Upper lobe of left lung (tissue), 6 donors: ENCODE measurements around the gene CTTN. TPM values are rescaled to one million over a fixed set of nuclear protein-coding genes. Genes with fewer than 3 reads are reported as not detected.

Experiments
- ATAC-seq, 2 donors: fragments of 200-7000 bp; cut with Tn5 transposase; one replicate each; pipeline ENCODE4 v1.9.1; 2022; ENCODE audit warnings: mild to moderate bottlenecking in 2 of 2, moderate library complexity in 2 of 2; ENCODE audit not compliant: low FRiP score in 2 of 2
- DNase-seq, 2 donors: peaks; one replicate each; pipeline ENCODE4 v3.0.0-alpha.2; 2019 to 2020
- H3K27ac ChIP-seq, 4 donors: fragments of 200-600 bp; sonication (generic); one replicate each; pipeline ENCODE4 v1.5.1; 2016 to 2019
- H3K27me3 ChIP-seq, 4 donors: fragments of 200-600 bp; sonication (generic); one replicate each; pipeline ENCODE4 v1.5.1; 2017 to 2019
- H3K36me3 ChIP-seq, 4 donors: fragments of 200-600 bp; sonication (generic); one replicate each; pipeline ENCODE4 v1.5.1; 2016 to 2019
- H3K4me1 ChIP-seq, 4 donors: fragments of 200-600 bp; sonication (generic); one replicate each; pipeline ENCODE4 v1.5.1; 2018 to 2019
- H3K4me3 ChIP-seq, 4 donors: fragments of 200-600 bp; sonication (generic); one replicate each; pipeline ENCODE4 v1.5.1; 2017 to 2019; ENCODE audit warnings: mild to moderate bottlenecking in 2 of 4, moderate library complexity in 1 of 4
- H3K9me3 ChIP-seq, 4 donors: fragments of 200-600 bp; sonication (generic); one replicate each; pipeline ENCODE4 v1.5.1; 2018 to 2019
- CTCF ChIP-seq, 6 experiments: fragments of 450-650 bp in 4 of 6; fragments of 200-600 bp in 2 of 6; sonication (generic) in 2 of 6; IDR thresholded peaks; one replicate each; pipeline ENCODE4 v1.5.1; 2016 to 2019; ENCODE audit warnings: antibody characterized with exemption in 6 of 6
- EP300 ChIP-seq, 4 donors: sonication (generic); formaldehyde crosslinking; IDR thresholded peaks; one replicate each; pipeline ENCODE4 v1.5.1; 2017; ENCODE audit warnings: antibody characterized with exemption in 4 of 4, control low read depth in 2 of 4
- POLR2A ChIP-seq, 4 donors: fragments of 450-650 bp; IDR thresholded peaks; one replicate each; pipeline ENCODE4 v1.5.1; 2016 to 2017; ENCODE audit warnings: antibody characterized with exemption in 4 of 4, mild to moderate bottlenecking in 2 of 4
- POLR2AphosphoS5 ChIP-seq, 2 donors: sonication (generic); formaldehyde crosslinking; IDR thresholded peaks; one replicate each; pipeline ENCODE4 v1.5.1; 2017; ENCODE audit warnings: antibody characterized with exemption in 2 of 2
- WGBS, 2 donors: methylation state at CpG; one replicate each; pipeline ENCODE4 v1.1.5; 2017 to 2018; 5-methylcytosine and 5-hydroxymethylcytosine counted together
- total RNA-seq, 6 donors: library from RNA; depleted of rRNA in 4 of 6; stranded (reverse); fragments of >200 nt in 4 of 6; gene quantifications; one replicate each; pipeline versions ENCODE4 v1.1.0 to v1.2.1, GENCODE V29; 2016 to 2021
- donor health status: DM: no; HTN: no; CAD: no; lungs with moderate emphysema.
- donor health status: DM: no; HTN: yes; CAD: no; lungs with severe emphysema.

CTTN gene
- total RNA-seq, 6 donors from 2014 or later, result 175 to 413 (median 218) TPM

DNA sequence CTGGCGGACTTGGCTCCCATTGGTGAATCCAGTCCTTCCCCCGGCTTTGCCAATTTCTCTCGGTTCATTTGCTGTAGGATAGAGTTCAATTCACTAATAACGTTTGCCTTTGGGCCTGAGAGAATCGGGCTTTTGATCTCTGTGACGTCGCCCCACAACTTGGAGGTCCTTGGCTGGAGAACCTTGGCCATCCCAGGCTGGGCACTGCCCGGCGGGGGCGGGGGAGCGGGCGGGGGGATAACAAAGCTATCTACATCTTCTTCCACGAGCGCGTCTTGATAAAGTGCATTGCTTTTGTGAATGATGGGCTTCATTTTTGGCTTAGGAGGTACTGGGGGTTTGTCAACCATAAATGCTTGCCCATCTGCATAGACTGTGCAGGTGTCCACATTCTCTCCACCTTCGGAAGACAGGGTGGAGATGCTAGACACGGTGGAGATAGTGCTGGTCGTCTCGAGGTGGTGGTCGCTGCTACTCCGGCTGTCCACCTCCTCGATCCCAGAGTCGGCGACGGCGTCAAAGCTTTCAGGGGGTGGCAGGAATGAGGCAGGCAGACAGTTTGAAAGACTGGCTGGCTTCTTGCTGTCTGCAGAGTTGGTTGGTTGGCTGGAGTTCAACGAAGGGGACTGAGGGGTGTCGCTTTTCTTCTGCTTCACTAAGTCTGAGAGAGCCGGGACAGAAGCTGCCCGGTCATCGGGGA lies 87.1 kb downstream of the CTTN start:
- DNase-seq (peak in 1 of 2 donors; percentile 51), ATAC-seq (no peak)
- Histone ChIP-seq H3K4me1 (peaks cover 0 to 17% (median 5%) of the 10 kb centered on the region in 4 donors), H3K9me3 (peaks cover 0 to 6% (median 0%) of the 10 kb centered on the region in 4 donors), H3K4me3 (no peak overlapping the region), H3K27me3 (no peaks in the 10 kb centered on the region), H3K36me3 (peaks cover 0 to 3% (median 0%) of the 10 kb centered on the region in 4 donors), H3K27ac (no peak overlapping the region)
- TF ChIP-seq CTCF (IDR thresholded peaks at IDR 0.05), result no peak
- no peak for TF ChIP-seq EP300 (IDR thresholded peaks at IDR 0.05)
- 91 to 93% methylated on average over 29 to 31 of the region's 31 CpGs for WGBS, 2 donors

GRCh38 chr11:70486026-70486415 lies 87.7 kb downstream of the CTTN start:
- Histone ChIP-seq H3K4me3 (no peak overlapping the region), H3K27ac (no peak overlapping the region), H3K27me3 (no peaks in the 10 kb centered on the region), H3K36me3 (peaks cover 0 to 3% (median 0%) of the 10 kb centered on the region in 4 donors), H3K4me1 (peaks cover 0 to 17% (median 5%) of the 10 kb centered on the region in 4 donors), H3K9me3 (peaks cover 0 to 11% (median 0%) of the 10 kb centered on the region in 4 donors)
- 92 to 96% methylated on average over 22 of the region's 22 CpGs for WGBS, 2 donors
- DNase-seq (no peak), ATAC-seq (no peak)
- no peak for TF ChIP-seq EP300 (IDR thresholded peaks at IDR 0.05)
- no peak for TF ChIP-seq CTCF (IDR thresholded peaks at IDR 0.05)
- no peak for TF ChIP-seq POLR2AphosphoS5 (IDR thresholded peaks at IDR 0.05)
- TF ChIP-seq POLR2A (IDR thresholded peaks at IDR 0.05), result no peak

Other genes starting within 250 kb of the CTTN start
- 10 to 100 TPM; 13.6 to 30.1 (median 23.0) TPM for gene FADD, start 195.2 kb upstream of the CTTN start, total RNA-seq
- 100 to 1,000 TPM in 3 of 6 donors, 10 to 100 TPM in 3; 53.7 to 164 (median 83.3) TPM for gene PPFIA1, start 127.8 kb upstream of the CTTN start, total RNA-seq